ENCODE data around the gene BHMT2.

Gene BHMT2

DNA sequence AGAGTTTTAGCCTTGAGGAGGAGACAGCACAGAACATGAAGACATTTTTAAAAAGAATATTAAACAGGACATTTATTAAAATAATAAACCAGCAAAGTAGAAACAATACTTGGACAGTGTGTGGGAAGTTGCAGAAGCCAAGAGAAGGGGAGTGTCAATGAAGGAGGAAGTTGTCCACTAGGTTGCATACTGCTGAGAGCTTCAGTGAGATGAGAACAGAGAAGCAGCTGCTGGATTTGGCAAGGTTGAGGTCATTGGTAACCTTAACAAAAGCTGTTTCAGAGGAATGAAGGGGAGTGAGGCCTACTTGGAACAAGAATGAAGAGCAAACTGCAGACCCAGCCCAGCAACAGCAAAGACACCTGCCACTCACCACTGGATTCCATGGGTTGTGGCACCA is 53.4 kb downstream of the BHMT2 start:
- DNase-seq (ENCODE audit: low spot score), result no peak

DNA sequence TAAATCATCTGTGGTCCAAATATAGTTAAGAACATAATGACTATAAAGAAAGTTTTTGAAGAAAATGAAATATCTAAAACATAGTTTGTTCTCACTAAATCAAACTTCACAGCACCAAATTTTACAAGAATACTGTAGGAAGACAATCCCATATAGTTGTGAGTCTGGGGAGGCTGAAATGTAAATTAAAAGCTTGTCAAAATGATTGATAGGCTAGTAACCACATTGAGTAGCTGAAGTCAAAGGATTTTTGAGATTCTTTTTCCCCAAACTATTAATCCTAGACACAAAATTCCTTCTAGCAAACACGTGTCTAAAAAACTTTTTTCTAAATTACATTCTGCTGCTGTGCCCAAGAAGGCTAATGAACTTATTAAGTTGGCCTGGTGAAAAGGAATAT is 55.0 kb downstream of the BHMT2 start:
- no peak for DNase-seq (ENCODE audit: low spot score)

DNA sequence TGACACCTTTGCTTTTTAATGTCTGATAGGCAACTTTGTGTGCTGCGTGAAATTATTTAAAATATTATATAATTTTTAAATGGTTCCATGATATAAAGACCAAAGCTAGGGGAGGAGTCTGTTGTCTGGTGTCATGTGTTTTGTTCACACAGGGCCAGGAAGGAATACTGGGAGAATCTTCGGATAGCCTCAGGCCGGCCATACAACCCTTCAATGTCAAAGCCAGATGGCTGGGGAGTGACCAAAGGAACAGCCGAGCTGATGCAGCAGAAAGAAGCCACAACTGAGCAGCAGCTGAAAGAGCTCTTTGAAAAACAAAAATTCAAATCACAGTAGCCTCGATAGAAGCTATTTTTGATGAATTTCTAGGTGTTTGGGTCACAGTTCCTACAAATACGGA is 61.2 kb downstream of the BHMT2 start:
- DNase-seq (ENCODE audit: low spot score), result no peak

DNA sequence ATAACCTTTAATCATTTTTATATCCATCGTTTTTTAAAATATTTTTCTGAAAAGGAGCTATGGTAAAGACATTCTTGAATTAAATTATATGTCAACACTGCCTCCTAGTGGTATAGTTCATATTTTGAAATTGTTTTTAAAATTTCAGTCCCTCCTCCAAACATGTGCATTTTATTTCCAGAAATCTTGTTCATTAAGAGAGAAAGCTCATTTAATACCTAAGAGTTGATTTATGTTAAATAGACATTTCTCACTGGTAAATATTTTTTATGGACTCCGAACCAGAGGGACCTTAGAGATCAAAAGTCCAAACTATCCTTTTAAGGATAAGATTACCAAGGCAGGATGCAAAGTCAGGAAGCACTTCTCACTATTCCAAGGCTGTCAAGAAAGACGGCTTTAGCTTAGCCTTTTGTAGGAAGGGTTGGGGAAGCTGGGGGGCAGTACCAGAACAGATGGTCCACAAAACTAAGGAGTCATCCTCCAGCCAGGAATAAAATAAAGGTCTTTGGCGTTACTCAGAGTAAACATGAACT is 63.6 kb downstream of the BHMT2 start:
- DNase-seq (ENCODE audit: low spot score), result no peak

DNA sequence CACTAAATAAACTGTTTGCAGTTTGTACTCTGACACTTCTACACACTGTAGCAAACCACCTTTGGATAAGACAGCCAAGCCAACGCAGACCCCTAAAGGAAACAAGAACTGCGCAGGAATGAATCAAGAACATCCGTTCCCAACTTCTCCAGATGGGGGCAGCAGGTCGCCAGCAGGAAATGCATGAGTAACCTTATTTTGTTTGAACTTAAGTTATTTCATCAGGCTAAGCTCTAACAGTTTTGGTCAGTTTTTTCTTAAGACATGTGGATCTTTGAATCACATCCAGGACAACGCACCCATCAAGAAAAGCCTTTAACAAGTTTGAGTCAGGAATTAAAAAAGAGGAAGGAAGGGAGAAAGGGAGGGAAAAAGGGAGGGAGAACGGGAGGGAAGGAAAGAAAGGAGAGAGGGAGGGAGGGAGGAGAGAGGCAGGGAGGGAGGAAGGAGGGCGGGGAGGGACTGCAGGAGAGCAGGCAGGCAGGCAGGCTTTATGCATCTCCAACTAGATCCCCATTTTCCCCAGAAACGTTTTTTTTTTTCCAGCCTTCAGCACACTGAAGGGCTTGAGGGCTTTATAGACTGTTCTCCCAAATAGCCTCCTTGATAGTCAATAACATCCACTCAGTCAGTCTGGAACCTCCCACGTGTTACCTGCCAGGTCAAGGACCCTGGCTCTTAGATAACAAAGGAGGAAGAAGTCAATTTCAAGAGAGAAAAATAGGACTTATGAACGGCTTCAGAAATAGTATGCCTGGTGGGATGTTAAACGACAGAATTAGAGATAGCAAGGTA is 64.3 kb downstream of the BHMT2 start:
- DNase-seq (ENCODE audit: low spot score), result no peak

DNA sequence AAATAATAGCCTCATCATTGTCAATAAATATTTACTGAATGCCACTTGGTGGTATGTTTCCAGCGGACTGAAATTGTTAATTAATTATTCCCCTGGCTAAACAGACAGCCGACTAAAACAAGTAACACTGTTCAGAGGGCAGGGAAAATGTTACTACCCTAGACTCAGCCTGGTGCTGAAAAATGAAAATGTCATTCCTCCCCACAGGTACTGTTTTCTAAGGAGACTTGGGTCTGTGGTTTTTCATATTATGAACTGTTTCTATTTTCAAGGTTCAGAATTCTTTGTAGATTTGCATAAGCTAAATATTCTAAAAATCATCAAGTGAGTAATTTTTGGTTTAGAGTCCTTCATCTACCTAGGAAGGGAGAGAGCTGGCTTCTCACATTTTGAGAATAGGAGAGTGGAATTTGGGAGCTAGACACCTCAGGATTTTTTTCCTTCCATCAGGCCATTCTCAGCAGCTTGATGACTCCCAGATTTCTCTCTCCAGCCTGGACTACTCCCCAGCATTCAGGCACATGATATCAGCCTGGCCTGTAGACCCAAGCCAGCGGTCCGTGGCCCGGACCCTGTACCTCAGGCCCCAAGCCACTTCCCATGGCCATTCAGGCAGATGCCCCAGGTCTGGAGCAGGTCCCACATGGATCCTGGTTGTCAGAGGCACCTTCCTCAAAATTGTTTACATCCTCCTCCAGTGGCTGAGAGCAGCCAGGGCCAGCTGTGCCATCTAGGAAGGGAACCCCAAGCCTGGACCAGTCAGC is 66.4 kb downstream of the BHMT2 start:
- DNase-seq (ENCODE audit: low spot score), result no peak

DNA sequence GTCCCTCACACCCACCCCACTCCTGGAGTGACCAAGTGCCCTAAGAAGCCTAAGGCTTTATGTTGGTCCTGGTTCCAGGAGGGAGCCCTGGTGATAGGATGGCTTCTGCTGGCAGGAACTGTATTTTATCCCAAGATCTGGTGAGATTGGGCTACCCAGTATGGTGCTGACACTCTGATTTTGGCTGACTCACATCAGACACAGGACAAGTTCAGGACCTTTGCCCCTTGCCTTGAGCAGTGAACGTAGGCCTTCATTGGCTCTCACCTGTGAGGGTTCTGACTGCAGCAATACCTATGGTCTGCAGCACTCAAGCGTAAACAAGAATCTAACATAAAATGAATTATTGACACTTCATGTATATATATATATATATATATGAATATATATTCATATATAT is 67.1 kb downstream of the BHMT2 start:
- no peak for DNase-seq (ENCODE audit: low spot score)
